Liver (tissue), 9 donors: ENCODE measurements around the gene IPPK. TPM values are rescaled to one million over a fixed set of nuclear protein-coding genes. Genes with fewer than 3 reads are reported as not detected.

ENCODE experiments used
- DNase-seq: peaks from one replicate; pipeline ENCODE4 v3.0.0-alpha.2; 2017; ENCODE audit warnings: low spot score
- H3K27ac ChIP-seq, 2 donors: one replicate each; pipeline ENCODE4 v1.7.0; 2013; ENCODE audit warnings: inconsistent platforms in 2 of 2, low read length in 2 of 2, control low read depth in 1 of 2, low read depth in 1 of 2, mild to moderate bottlenecking in 1 of 2
- H3K27me3 ChIP-seq, 4 donors: one replicate each; pipeline versions ENCODE4 v1.6.1 to v1.7.0; 2013; ENCODE audit warnings: low read length in 3 of 4, inconsistent platforms in 1 of 4, mild to moderate bottlenecking in 1 of 4, moderate library complexity in 1 of 4; ENCODE audit not compliant: control insufficient read depth in 4 of 4, insufficient read depth in 4 of 4
- H3K36me3 ChIP-seq, 4 donors: one replicate each; pipeline versions ENCODE4 v1.6.1 to v1.7.0; 2013; ENCODE audit warnings: low read length in 3 of 4, mild to moderate bottlenecking in 3 of 4, low read depth in 1 of 4, moderate library complexity in 1 of 4; ENCODE audit not compliant: control insufficient read depth in 4 of 4, insufficient read depth in 3 of 4
- H3K4me1 ChIP-seq, 4 donors: one replicate each; pipeline versions ENCODE4 v1.6.1 to v1.7.0; 2013; ENCODE audit warnings: low read length in 3 of 4, mild to moderate bottlenecking in 3 of 4, moderate library complexity in 1 of 4; ENCODE audit not compliant: control insufficient read depth in 4 of 4, insufficient read depth in 4 of 4
- H3K4me3 ChIP-seq, 3 donors: one replicate each; pipeline versions ENCODE4 v1.6.1 to v1.7.0; 2013; ENCODE audit warnings: low read length in 3 of 3, control low read depth in 1 of 3, low read depth in 1 of 3, mild to moderate bottlenecking in 1 of 3
- H3K9ac ChIP-seq, 2 donors: one replicate each; pipeline ENCODE4 v1.7.0; 2013; ENCODE audit warnings: low read length in 2 of 2, mild to moderate bottlenecking in 2 of 2, moderate library complexity in 2 of 2, control low read depth in 1 of 2, low read depth in 1 of 2
- H3K9me3 ChIP-seq, 4 donors: one replicate each; pipeline versions ENCODE4 v1.6.1 to v1.7.0; 2013; ENCODE audit warnings: low read length in 3 of 4; ENCODE audit not compliant: control insufficient read depth in 4 of 4
- ATF3 ChIP-seq: IDR thresholded peaks from 2 replicates; pipeline ENCODE4 v1.6.1; 2016; ENCODE audit warnings: antibody characterized with exemption
- CTCF ChIP-seq: fragments of 150-350 bp; IDR thresholded peaks from 2 replicates; pipeline ENCODE4 v1.5.1; 2017; ENCODE audit warnings: improper control_type of control experiment, low read depth, low read length; ENCODE audit not compliant: missing input control
- EGR1 ChIP-seq, 2 donors: IDR thresholded peaks; 2 replicates each; pipeline ENCODE4 v1.6.1; 2016 to 2018; ENCODE audit warnings: antibody characterized with exemption in 2 of 2, low read depth in 2 of 2
- FOXA1 ChIP-seq: IDR thresholded peaks from 2 replicates; pipeline ENCODE4 v1.6.1; 2016; ENCODE audit warnings: antibody characterized with exemption
- FOXA2 ChIP-seq: IDR thresholded peaks from 2 replicates; pipeline ENCODE4 v1.6.1; 2016; ENCODE audit warnings: antibody characterized with exemption
- GABPA ChIP-seq, 2 donors: IDR thresholded peaks in 1 of 2; conservative IDR thresholded peaks in 1 of 2; 2 replicates each; pipeline ENCODE4 v1.6.1; 2016; ENCODE audit warnings: antibody characterized with exemption in 2 of 2, mild to moderate bottlenecking in 1 of 2, moderate library complexity in 1 of 2
- HNF4A ChIP-seq, 2 donors: conservative IDR thresholded peaks; 2 replicates each; pipeline ENCODE4 v1.6.1; 2016; ENCODE audit warnings: antibody characterized with exemption in 2 of 2, mild to moderate bottlenecking in 2 of 2
- HNF4G ChIP-seq: IDR thresholded peaks from 2 replicates; pipeline ENCODE4 v1.6.1; 2016; ENCODE audit warnings: antibody characterized with exemption
- JUND ChIP-seq, 2 donors: IDR thresholded peaks; 2 replicates each; pipeline ENCODE4 v1.6.1; 2016; ENCODE audit warnings: antibody characterized with exemption in 2 of 2
- MAX ChIP-seq: IDR thresholded peaks from 2 replicates; pipeline ENCODE4 v1.6.1; 2016; ENCODE audit warnings: antibody characterized with exemption
- NR2F2 ChIP-seq: IDR thresholded peaks from 2 replicates; pipeline ENCODE4 v1.6.1; 2016; ENCODE audit warnings: antibody characterized with exemption
- RAD21 ChIP-seq, 2 donors: IDR thresholded peaks; 2 replicates each; pipeline ENCODE4 v1.6.1; 2016; ENCODE audit warnings: antibody characterized with exemption in 2 of 2, mild to moderate bottlenecking in 2 of 2
- REST ChIP-seq: IDR thresholded peaks from 2 replicates; pipeline ENCODE4 v1.6.1; 2016; ENCODE audit warnings: antibody characterized with exemption, mild to moderate bottlenecking
- RXRA ChIP-seq, 2 donors: IDR thresholded peaks; 2 replicates each; pipeline ENCODE4 v1.6.1; 2017 to 2018; ENCODE audit warnings: antibody characterized with exemption in 2 of 2, mild to moderate bottlenecking in 1 of 2
- SP1 ChIP-seq: IDR thresholded peaks from 2 replicates; pipeline ENCODE4 v1.6.1; 2018; ENCODE audit warnings: antibody characterized with exemption, mild to moderate bottlenecking
- TAF1 ChIP-seq: conservative IDR thresholded peaks from 2 replicates; pipeline ENCODE4 v1.6.1; 2016; ENCODE audit warnings: antibody characterized with exemption, mild to moderate bottlenecking
- YY1 ChIP-seq: IDR thresholded peaks from 2 replicates; pipeline ENCODE4 v1.6.1; 2016; ENCODE audit warnings: antibody characterized with exemption, mild to moderate bottlenecking
- ZBTB33 ChIP-seq: IDR thresholded peaks from 2 replicates; pipeline ENCODE4 v1.6.1; 2016; ENCODE audit warnings: antibody characterized with exemption
- WGBS: extraction: QIAGEN DNeasy Blood & Tissue Kit; methylation state at CpG from one replicate; pipeline ENCODE4 v1.1.7; 2013; 5-methylcytosine and 5-hydroxymethylcytosine counted together
- polyA plus RNA-seq, 2 donors: library from polyadenylated mRNA; stranded (reverse) in 1 of 2; unstranded in 1 of 2; fragments of 200-250 nt in 1 of 2; fragments of >200 nt in 1 of 2; fragmentation: Nextera tagmentation in 1 of 2; extraction: Ambion mirVana in 1 of 2; gene quantifications; one replicate each; pipeline versions ENCODE4 v1.2.1 to v1.2.3, GENCODE V29; 2013 to 2015
- total RNA-seq, 2 donors: library from RNA; depleted of rRNA; stranded (reverse); fragments of >200 nt; gene quantifications; one replicate each; pipeline ENCODE4 v1.2.3, GENCODE V29; 2014
- donor health status: healthy.
- donor health status: healthy.
- donor health status: healthy.
- donor health status: healthy.
- donor health status: healthy.

IPPK gene
- total and polyA plus RNA-seq, 4 donors = 2.1 to 5.9 (median 3.6) TPM

- no peaks in the 10 kb centered on the region for H3K9me3 ChIP-seq
- H3K36me3 ChIP-seq = peaks cover 3 to 6% (median 4%) of the 10 kb centered on the region in 4 donors
- H3K4me1 ChIP-seq = peaks cover 9 to 16% (median 11%) of the 10 kb centered on the region in 4 donors
- no peak overlapping the region for H3K9ac ChIP-seq
- DNase-seq = no peak
- no peak overlapping the region for H3K4me3 ChIP-seq
- TF ChIP-seq RAD21 (IDR thresholded peaks at IDR 0.05) (no peak), REST (no peak), JUND (IDR thresholded peaks at IDR 0.05) (peak in 1 of 2 donors; percentile 12), EGR1 (IDR thresholded peaks at IDR 0.05; ENCODE audit: low read depth in 2 of 2) (no peak), YY1 (no peak), HNF4G (peak; percentile 17), TAF1 (no peak), GABPA (IDR thresholded peaks at IDR 0.05 in 1 of 2, conservative IDR thresholded peaks at IDR 0.05 in 1 of 2) (peak in 1 of 2 donors; percentile 31), FOXA2 (no peak), RXRA (IDR thresholded peaks at IDR 0.05) (peak in 1 of 2 donors; percentile 19), ZBTB33 (no peak), FOXA1 (no peak), SP1 (peak; percentile 28), CTCF (no peak), MAX (no peak), ATF3 (no peak), HNF4A (conservative IDR thresholded peaks at IDR 0.05) (peak; percentile 75), NR2F2 (no peak)
- H3K27ac ChIP-seq = peak overlapping the region in 1 of 2 donors; percentile 39
- 51% methylated on average over 9 of the region's 9 CpGs for WGBS
- H3K27me3 ChIP-seq = no peaks in the 10 kb centered on the region
Observed at GRCh38 chr9:92655896-92656536, 13.9 kb downstream of the IPPK start.
